ENCODE measurements around the gene LRRC8D. TPM values are rescaled to one million over a fixed set of nuclear protein-coding genes. Genes with fewer than 3 reads are reported as not detected.

LRRC8D gene
- total and polyA plus RNA-seq, 9 of the 15 experiments (the other 6 are each of a cell fraction or from before 2014, with no cell fraction given): 3.4 to 53.9 (median 15.9) TPM

GRCh38 chr1:89908672-89909436 is 88.0 kb downstream of the LRRC8D start:
- Histone ChIP-seq H3K4me1 (replicated peaks in 1 of 2; ENCODE audit: control insufficient read depth in 2 of 2, insufficient read depth in 2 of 2, low read length in 2 of 2) (peaks cover 30 to 87% of the 10 kb centered on the region in 2 experiments), H3K9me1 (ENCODE audit: control insufficient read depth, insufficient read depth, low read length) (no peaks in the 10 kb centered on the region), H2AFZ (ENCODE audit: low read depth, low read length) (0 out of 2 replicates have a peak overlapping the region, but pooled peaks have one; percentile 17), H4K20me1 (replicated peaks; ENCODE audit: control insufficient read depth, insufficient read depth, low read length) (no peaks in the 10 kb centered on the region), H3K79me2 (ENCODE audit: control insufficient read depth, insufficient read depth, low read length) (peaks cover 91% of the 10 kb centered on the region), H3K36me3 (ENCODE audit: control insufficient read depth, insufficient read depth, low read length) (peaks cover 12% of the 10 kb centered on the region; the same call in 2 of the 3 replicates), H3K4me3 (no peak overlapping the region), H3K27me3 (ENCODE audit: control insufficient read depth in 2 of 2, insufficient read depth in 2 of 2, low read length in 2 of 2) (no peaks in the 10 kb centered on the region), H3K27ac (ENCODE audit: extremely low read depth, low read depth, low read length) (peak overlapping the region; percentile 85), H3K9ac (ENCODE audit: insufficient read depth in 1 of 2, low read depth in 2 of 2, low read length in 2 of 2) (0 out of 4 replicates have a peak overlapping the region, but pooled peaks of 1 of the 2 experiments have one; percentile 7), H3K9me3 (replicated peaks; ENCODE audit: control insufficient read depth, insufficient read depth, low read depth, low read length) (no peaks in the 10 kb centered on the region), H3K4me2 (ENCODE audit: insufficient read depth, low read length) (no peak overlapping the region; the same call in 1 of the 2 replicates)
- intact Hi-C loops (cut with micrococcal nuclease): loop anchor here (2.0 kb wide), 1 partner anchor 20 kb away; no protein-coding TSS in a partner anchor
- in situ Hi-C loops (cut with MboI): no loop called here
- WGBS (ENCODE audit: insufficient coverage, low coverage, missing lambda C conversion rate): 18% methylated on average over 5 of the region's 5 CpGs
- FAIRE-seq (peak; percentile 42), DNase-seq (ENCODE audit: extremely low read depth in 1 of 4, low spot score in 3 of 4) (peak in 1 of 4 experiments; percentile 35), ATAC-seq (no peak)
- ChIA-PET CTCF (ENCODE audit: low intra/inter-chr PET ratio) (no interaction called here), POLR2A (interaction anchor here (1.6 kb wide), 1 partner anchor 11 kb away, joined by 4 read pairs; no protein-coding TSS in a partner anchor)
- BruUV-seq (replicated peaks): no TSS peak
- TF ChIP-seq MECOM (CRISPR knock-in tag; IDR thresholded peaks at IDR 0.05) (peak; percentile 70; the same call in 1 of the 2 replicates), CCNT2 (IDR thresholded peaks at IDR 0.05; ENCODE audit: borderline replicate concordance, extremely low read depth, insufficient read length, low read depth, low read length) (peak; percentile 34), NCOR1 (IDR thresholded peaks at IDR 0.05) (peak; percentile 24; the same call in 1 of the 2 replicates), TAL1 (IDR thresholded peaks at IDR 0.05) (peak; percentile 38), HDAC2 (IDR thresholded peaks at IDR 0.05) (peak; percentile 56; the same call in 1 of the 2 replicates), GABPA (tag; conservative IDR thresholded peaks at IDR 0.05; ENCODE audit: low read depth) (peak; percentile 45; the same call in 1 of the 2 replicates), CEBPG (CRISPR knock-in tag; IDR thresholded peaks at IDR 0.05) (no peak), CEBPG (tag; conservative IDR thresholded peaks at IDR 0.05 in 1 of 2, IDR thresholded peaks at IDR 0.05 in 1 of 2) (peak; percentile 88 to 96), ZNF197 (CRISPR knock-in tag; IDR thresholded peaks at IDR 0.05; ENCODE audit: low read depth) (peak; percentile 41; the same call in 1 of the 2 replicates)
- TF ChIP-seq, protein P1, sequence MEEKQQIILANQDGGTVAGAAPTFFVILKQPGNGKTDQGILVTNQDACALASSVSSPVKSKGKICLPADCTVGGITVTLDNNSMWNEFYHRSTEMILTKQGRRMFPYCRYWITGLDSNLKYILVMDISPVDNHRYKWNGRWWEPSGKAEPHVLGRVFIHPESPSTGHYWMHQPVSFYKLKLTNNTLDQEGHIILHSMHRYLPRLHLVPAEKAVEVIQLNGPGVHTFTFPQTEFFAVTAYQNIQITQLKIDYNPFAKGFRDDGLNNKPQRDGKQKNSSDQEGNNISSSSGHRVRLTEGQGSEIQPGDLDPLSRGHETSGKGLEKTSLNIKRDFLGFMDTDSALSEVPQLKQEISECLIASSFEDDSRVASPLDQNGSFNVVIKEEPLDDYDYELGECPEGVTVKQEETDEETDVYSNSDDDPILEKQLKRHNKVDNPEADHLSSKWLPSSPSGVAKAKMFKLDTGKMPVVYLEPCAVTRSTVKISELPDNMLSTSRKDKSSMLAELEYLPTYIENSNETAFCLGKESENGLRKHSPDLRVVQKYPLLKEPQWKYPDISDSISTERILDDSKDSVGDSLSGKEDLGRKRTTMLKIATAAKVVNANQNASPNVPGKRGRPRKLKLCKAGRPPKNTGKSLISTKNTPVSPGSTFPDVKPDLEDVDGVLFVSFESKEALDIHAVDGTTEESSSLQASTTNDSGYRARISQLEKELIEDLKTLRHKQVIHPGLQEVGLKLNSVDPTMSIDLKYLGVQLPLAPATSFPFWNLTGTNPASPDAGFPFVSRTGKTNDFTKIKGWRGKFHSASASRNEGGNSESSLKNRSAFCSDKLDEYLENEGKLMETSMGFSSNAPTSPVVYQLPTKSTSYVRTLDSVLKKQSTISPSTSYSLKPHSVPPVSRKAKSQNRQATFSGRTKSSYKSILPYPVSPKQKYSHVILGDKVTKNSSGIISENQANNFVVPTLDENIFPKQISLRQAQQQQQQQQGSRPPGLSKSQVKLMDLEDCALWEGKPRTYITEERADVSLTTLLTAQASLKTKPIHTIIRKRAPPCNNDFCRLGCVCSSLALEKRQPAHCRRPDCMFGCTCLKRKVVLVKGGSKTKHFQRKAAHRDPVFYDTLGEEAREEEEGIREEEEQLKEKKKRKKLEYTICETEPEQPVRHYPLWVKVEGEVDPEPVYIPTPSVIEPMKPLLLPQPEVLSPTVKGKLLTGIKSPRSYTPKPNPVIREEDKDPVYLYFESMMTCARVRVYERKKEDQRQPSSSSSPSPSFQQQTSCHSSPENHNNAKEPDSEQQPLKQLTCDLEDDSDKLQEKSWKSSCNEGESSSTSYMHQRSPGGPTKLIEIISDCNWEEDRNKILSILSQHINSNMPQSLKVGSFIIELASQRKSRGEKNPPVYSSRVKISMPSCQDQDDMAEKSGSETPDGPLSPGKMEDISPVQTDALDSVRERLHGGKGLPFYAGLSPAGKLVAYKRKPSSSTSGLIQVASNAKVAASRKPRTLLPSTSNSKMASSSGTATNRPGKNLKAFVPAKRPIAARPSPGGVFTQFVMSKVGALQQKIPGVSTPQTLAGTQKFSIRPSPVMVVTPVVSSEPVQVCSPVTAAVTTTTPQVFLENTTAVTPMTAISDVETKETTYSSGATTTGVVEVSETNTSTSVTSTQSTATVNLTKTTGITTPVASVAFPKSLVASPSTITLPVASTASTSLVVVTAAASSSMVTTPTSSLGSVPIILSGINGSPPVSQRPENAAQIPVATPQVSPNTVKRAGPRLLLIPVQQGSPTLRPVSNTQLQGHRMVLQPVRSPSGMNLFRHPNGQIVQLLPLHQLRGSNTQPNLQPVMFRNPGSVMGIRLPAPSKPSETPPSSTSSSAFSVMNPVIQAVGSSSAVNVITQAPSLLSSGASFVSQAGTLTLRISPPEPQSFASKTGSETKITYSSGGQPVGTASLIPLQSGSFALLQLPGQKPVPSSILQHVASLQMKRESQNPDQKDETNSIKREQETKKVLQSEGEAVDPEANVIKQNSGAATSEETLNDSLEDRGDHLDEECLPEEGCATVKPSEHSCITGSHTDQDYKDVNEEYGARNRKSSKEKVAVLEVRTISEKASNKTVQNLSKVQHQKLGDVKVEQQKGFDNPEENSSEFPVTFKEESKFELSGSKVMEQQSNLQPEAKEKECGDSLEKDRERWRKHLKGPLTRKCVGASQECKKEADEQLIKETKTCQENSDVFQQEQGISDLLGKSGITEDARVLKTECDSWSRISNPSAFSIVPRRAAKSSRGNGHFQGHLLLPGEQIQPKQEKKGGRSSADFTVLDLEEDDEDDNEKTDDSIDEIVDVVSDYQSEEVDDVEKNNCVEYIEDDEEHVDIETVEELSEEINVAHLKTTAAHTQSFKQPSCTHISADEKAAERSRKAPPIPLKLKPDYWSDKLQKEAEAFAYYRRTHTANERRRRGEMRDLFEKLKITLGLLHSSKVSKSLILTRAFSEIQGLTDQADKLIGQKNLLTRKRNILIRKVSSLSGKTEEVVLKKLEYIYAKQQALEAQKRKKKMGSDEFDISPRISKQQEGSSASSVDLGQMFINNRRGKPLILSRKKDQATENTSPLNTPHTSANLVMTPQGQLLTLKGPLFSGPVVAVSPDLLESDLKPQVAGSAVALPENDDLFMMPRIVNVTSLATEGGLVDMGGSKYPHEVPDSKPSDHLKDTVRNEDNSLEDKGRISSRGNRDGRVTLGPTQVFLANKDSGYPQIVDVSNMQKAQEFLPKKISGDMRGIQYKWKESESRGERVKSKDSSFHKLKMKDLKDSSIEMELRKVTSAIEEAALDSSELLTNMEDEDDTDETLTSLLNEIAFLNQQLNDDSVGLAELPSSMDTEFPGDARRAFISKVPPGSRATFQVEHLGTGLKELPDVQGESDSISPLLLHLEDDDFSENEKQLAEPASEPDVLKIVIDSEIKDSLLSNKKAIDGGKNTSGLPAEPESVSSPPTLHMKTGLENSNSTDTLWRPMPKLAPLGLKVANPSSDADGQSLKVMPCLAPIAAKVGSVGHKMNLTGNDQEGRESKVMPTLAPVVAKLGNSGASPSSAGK (IDR thresholded peaks at IDR 0.05): 0 out of 2 replicates have a peak, but pooled peaks have one; percentile 8
